ENCODE results near the gene OTOP2. TPM values are rescaled to one million over a fixed set of nuclear protein-coding genes. Genes with fewer than 3 reads are reported as not detected.

Gene OTOP2
- total RNA-seq, 4 donors from 2014 or later, result 0.38 to 1.4 (median 0.41) TPM; not detected in 1

GRCh38 chr17:74882517-74883240 is 41.4 kb upstream of the OTOP2 start:
- Histone ChIP-seq H3K27ac (no peak overlapping the region), H3K36me3 (no peaks in the 10 kb centered on the region), H3K4me3 (no peak overlapping the region), H3K27me3 (peaks cover 0 to 28% (median 0%) of the 10 kb centered on the region in 4 donors), H3K9me3 (no peaks in the 10 kb centered on the region), H3K4me1 (peaks cover 4 to 12% (median 8%) of the 10 kb centered on the region in 3 donors)
- intact Hi-C loops (cut with DNase I), result no loop called here
- WGBS, 2 donors, result 73 to 79% methylated on average over 10 to 12 of the region's 20 CpGs
- no peak for DNase-seq
- no peak for TF ChIP-seq POLR2A (IDR thresholded peaks at IDR 0.05)
- TF ChIP-seq, protein P1, sequence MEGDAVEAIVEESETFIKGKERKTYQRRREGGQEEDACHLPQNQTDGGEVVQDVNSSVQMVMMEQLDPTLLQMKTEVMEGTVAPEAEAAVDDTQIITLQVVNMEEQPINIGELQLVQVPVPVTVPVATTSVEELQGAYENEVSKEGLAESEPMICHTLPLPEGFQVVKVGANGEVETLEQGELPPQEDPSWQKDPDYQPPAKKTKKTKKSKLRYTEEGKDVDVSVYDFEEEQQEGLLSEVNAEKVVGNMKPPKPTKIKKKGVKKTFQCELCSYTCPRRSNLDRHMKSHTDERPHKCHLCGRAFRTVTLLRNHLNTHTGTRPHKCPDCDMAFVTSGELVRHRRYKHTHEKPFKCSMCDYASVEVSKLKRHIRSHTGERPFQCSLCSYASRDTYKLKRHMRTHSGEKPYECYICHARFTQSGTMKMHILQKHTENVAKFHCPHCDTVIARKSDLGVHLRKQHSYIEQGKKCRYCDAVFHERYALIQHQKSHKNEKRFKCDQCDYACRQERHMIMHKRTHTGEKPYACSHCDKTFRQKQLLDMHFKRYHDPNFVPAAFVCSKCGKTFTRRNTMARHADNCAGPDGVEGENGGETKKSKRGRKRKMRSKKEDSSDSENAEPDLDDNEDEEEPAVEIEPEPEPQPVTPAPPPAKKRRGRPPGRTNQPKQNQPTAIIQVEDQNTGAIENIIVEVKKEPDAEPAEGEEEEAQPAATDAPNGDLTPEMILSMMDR (IDR thresholded peaks at IDR 0.05), result no peak

GRCh38 chr17:74883241-74883745 is 40.8 kb upstream of the OTOP2 start:
- no peak for DNase-seq
- no peak for TF ChIP-seq POLR2A (IDR thresholded peaks at IDR 0.05)
- TF ChIP-seq, protein P1 (IDR thresholded peaks at IDR 0.05), result no peak
- intact Hi-C loops (cut with DNase I), result no loop called here
- Histone ChIP-seq H3K27me3 (peaks cover 0 to 25% (median 0%) of the 10 kb centered on the region in 4 donors), H3K27ac (no peak overlapping the region), H3K4me3 (no peak overlapping the region), H3K36me3 (no peaks in the 10 kb centered on the region), H3K4me1 (peaks cover 0 to 5% (median 2%) of the 10 kb centered on the region in 3 donors), H3K9me3 (no peaks in the 10 kb centered on the region)
- 79 to 83% methylated on average over 13 to 15 of the region's 15 CpGs for WGBS, 2 donors

GRCh38 chr17:74888469-74888868 is 35.6 kb upstream of the OTOP2 start:
- peaks cover 0 to 41% (median 3%) of the 10 kb centered on the region in 4 donors for H3K27me3 ChIP-seq
- WGBS, 2 donors, result 48 to 72% methylated on average over 8 to 10 of the region's 13 CpGs

DNA sequence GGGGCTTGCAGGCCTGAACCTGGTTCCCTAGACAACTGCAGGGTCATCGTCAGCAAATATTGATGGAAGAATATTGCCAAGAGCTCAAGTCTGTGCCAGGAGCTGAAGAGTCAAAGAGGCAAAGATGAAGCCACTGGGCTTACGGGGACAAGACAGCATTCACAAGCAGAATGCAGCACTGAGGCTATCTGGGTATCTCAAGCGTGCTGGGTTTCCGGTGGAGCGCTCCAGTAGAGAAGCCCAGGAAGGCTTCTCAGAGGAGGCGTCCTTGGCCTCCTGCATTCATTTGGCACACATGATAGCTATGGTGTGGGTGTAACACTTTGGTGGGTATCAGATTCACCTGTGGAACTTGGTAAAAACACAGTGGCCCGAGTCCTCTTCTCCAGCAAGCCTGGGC is 33.5 kb upstream of the OTOP2 start:
- WGBS, 2 donors, result 86 to 100% methylated on average over 5 to 7 of the region's 7 CpGs
- no peak overlapping the region for H3K27ac ChIP-seq
- intact Hi-C loops (cut with DNase I), result no loop called here
- no peak for DNase-seq
- peaks cover 9 to 15% (median 10%) of the 10 kb centered on the region in 3 donors for H3K4me1 ChIP-seq
- no peak overlapping the region for H3K4me3 ChIP-seq
- no peaks in the 10 kb centered on the region for H3K9me3 ChIP-seq
- peaks cover 0 to 61% (median 3%) of the 10 kb centered on the region in 4 donors for H3K27me3 ChIP-seq
- TF ChIP-seq, protein P1 (IDR thresholded peaks at IDR 0.05), result no peak
- no peak for TF ChIP-seq POLR2A (IDR thresholded peaks at IDR 0.05)
- no peaks in the 10 kb centered on the region for H3K36me3 ChIP-seq

More at GRCh38 chr17:74888469-74888868, 35.6 kb upstream of the OTOP2 start:
- intact Hi-C loops (cut with DNase I), result no loop called here
- Histone ChIP-seq H3K4me1 (peaks cover 5 to 10% (median 5%) of the 10 kb centered on the region in 3 donors), H3K4me3 (no peak overlapping the region), H3K9me3 (no peaks in the 10 kb centered on the region), H3K36me3 (no peaks in the 10 kb centered on the region), H3K27ac (no peak overlapping the region)
- TF ChIP-seq POLR2A (IDR thresholded peaks at IDR 0.05), result no peak
- TF ChIP-seq, protein P1 (IDR thresholded peaks at IDR 0.05), result no peak
- no peak for DNase-seq
